ENCODE results near the gene PLEKHA6.
"Not testable (repeated sequence)": the region's sequence is repeated elsewhere in the genome, so short reads cannot be mapped to it uniquely, and the experiment has no call there.

The PLEKHA6 gene

DNA sequence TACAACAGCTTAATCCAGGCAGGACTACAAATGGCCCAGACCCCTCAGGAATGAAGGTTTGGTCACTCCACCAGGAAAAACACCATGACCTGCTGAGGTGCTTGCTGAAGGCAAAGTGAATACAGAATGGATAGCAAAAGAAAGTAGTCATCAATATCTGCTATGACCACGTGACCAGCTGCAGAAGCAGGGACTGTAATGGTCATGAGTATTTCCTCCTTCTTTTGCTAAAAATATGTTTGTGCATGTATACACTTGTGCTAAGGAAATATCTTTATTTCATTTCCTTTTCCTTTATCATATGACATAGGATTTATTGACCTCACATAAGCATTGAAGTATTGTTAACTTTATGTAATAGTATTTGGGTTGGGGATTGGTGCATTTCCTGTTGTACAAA, 119.5 kb downstream of the PLEKHA6 start:
- no peak for DNase-seq (ENCODE audit: low read depth, low spot score)

DNA sequence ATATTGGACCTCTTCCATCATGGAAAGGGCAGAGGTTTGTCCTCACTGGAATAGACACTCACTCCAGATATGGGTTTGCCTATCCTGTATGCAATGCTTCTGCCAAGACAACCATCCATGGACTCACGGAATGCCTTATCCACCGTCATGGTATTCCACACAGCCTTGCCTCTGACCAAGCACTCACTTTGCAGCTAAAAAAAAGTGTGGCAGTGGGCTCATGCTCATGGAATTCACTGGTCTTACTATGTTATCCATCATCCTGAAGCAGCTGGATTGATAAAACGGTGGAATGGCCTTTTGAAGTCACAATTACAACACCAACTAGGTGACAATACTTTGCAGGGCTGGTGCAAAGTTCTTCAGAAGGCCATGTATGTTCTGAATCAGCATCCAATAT, 120.3 kb downstream of the PLEKHA6 start:
- DNase-seq (ENCODE audit: low read depth, low spot score), result not testable (repeated sequence)

DNA sequence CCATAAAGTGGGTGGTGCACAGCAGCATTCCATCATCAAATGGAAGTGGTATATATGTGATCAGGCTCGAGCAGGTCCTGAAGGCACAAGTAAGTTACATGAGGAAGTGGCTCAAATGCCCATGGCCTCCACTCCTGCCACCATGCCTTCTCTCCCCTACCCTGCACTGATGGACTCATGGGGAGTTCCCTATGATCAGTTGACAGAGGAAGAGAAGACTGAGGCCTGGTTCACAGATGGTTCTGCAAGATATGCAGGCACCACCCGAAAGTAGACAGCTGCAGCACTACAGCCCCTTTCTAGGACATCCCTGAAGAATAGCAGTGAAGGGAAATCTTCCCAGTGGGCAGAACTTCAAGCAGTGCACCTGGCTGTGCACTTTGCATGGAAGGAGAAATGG, 121.2 kb downstream of the PLEKHA6 start:
- DNase-seq (ENCODE audit: low read depth, low spot score), result not testable (repeated sequence)

DNA sequence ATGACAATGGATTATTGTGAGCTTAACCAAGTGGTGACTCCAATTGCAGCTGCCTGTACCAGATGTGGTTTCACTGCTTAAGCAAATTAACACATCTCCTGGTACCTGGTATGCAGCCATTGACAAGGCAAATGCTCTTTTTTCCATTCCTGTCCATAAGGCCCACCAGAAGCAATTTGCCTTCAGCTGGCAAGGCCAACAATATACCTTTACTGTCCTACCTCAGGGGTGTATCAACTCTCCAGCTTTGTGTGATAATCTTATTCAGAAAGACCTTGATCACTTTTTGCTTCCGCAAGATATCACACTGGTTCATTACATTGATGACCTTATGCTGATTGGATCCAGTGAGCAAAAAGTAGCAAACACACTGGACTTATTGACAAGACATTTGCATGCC, 122.2 kb downstream of the PLEKHA6 start:
- DNase-seq (ENCODE audit: low read depth, low spot score), result not testable (repeated sequence)

DNA sequence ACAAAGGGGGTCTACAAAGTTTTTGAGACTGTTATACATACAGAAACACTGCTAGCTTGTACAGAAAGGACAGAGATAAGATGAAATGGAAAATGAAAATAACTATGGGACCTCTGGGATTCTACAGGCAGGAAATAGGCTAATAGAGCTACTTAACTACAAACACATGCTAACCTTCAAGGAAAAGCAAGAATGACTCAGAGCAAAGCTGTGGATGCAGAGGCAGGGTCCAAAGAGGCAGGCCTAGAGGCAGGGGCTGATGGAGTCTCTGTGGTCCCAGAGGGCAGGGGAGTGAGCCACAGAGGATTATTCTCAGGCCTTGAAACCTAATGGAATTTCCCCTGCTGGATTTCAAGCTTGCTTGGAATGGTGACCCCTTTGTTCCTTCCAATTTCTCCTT, 127.2 kb downstream of the PLEKHA6 start:
- DNase-seq (ENCODE audit: low read depth, low spot score), result no peak

DNA sequence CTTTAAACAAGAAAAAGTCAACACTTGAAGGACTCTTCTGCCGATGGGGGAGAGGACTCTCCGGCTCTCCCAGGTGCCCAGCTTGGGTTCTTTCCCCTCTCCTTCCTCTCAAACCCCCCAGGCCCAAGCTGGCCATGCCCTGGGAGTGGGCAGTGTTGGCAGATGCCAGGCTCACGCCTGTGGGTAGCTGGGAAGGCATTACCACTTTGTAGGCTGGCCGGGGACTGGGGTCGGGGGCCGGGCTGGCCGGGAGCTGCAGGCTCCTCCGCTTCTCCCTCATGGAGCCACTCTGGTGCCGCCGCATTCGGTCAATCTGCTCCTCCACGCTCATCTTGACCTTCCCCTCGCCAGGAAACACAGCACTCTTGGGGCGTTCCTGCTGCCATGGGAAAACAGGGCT, 129.5 kb downstream of the PLEKHA6 start:
- DNase-seq (ENCODE audit: low read depth, low spot score), result no peak

DNA sequence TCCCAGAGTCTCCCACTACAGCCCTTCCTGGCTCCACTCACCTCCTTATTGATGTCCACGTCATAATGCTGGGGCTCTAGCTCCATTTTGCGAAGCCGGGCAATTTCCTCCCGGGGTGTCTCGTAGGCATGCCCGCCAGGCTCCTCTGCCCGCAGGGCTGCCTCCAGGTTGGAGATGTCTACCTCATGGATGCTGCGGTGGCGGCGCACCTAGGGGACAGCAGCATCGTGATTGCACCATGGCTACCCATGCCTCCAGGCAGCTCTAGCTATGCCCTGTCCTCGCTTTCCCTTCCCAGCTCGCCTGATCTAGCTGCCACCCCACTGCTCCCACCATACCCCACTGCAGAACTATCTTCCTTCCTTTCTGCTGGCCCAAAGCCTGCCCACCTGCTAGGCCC, 130.8 kb downstream of the PLEKHA6 start:
- DNase-seq (ENCODE audit: low read depth, low spot score), result no peak

- DNase-seq (ENCODE audit: low read depth, low spot score), result no peak
Observed at GRCh38 chr1:204227996-204228785, 131.5 kb downstream of the PLEKHA6 start.

DNA sequence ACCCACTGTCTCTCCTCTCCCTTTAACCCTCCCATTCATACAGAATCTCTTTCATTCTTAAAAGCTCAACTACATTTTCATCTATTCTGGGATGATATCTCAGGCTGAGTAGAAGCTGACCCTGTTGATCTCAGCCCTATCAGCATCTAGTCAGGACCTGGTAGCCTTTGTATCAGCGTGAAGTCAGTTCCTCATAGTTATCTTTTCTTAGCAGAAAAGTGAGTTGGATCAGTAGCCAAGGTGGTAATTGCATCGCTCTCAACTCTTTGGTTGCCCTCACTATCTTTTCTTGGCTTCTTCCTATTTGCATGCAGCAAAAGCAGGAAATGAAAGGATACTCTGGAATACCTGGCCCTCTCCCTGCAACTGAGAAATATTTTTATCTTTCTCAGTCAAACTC, 132.4 kb downstream of the PLEKHA6 start:
- no peak for DNase-seq (ENCODE audit: low read depth, low spot score)

DNA sequence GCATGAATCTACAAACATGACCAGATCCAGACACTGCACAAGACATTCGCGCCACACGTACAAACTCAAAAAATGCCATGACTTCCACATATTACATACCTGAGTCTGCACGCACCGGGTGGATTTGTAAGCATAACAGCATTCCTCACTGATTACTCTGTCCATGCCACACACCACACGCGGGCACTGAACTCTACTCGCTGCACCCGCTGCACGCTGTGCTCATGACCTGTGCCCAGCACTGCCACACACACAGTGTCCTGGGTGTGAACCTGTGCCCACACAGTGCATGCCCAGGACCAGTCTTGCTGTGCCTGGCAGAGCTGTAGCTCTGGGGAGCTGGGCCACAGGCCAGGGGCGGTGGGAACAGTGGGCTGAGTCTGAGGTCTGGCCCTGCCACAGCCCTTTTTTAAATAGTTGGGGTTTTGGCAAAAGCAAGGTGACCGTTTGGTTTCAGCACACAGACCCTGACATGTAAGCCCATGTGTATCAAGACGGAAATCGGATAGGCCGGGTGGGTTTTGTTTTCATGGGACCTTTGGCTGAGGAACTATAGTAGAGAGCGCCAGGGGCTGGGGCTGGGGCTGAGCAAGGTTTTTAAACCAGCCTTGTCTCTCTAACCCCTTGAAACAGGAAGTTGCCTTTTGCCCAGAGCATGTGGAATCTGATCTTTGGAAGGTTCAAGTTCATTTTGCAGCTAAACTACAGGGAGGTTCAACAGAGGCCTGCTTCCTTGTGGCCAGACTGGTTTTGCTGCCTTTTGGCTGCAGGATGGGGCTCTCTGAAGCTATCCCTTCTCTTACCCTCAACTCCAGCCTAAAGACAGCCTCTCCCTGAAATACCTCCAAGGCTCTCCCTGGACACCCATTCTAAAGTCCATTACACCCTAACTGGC, 133.6 kb downstream of the PLEKHA6 start:
- no peak for DNase-seq (ENCODE audit: low read depth, low spot score)

DNA sequence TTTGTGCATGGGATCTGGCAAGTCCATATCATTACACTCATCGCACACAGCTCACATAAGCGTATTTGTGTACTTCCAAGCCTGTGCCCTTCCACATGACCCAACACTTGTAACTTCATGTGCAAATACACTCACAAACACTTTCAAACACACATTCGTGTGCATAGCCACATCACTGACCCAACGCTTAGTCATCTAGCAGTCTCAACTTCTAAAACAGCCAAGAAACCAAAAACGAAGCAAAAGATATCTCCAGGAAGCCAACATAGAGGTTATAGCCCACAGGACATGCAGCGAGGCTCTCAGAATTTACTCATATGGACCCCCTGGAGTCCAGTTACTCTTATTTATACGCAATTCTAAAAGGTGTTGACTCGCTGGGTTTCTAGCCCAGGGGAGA, 135.1 kb downstream of the PLEKHA6 start:
- DNase-seq (ENCODE audit: low read depth, low spot score), result no peak

DNA sequence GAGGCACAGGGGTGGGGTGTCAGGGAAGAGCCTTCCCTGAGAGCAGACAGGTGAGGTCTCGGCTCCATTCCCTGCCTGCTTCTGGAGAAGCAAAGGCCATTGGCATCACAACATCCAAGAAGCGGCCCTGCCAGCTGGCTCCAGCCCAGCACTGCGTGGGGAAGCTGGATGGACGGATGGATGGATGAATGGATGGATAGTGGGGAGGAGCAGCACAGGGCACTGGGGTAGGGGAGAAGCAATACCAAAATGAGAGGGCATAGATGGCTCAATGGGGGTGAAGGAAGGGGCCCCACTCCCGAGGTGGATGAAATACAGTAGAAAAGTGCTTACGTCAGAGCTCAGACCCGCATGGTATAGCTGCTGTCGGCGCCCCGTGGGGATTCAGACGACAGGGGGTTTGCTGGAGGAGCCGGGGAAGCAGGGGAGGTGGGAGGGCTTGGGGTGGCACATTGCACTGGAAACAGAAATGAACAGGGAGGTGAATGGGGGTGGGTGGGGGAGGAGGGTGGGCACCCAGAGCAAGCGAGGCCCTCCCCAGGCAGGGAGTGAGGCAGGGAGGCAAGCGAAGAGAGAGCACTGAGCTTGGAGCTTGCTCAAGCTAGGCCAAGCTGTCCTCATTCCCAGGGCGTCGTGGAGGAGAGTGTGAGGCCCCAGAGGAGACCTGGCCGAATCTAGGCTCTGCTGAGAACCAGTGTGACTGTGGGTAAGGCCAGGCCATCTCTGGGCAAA, 136.4 kb downstream of the PLEKHA6 start:
- DNase-seq (ENCODE audit: low read depth, low spot score), result no peak

DNA sequence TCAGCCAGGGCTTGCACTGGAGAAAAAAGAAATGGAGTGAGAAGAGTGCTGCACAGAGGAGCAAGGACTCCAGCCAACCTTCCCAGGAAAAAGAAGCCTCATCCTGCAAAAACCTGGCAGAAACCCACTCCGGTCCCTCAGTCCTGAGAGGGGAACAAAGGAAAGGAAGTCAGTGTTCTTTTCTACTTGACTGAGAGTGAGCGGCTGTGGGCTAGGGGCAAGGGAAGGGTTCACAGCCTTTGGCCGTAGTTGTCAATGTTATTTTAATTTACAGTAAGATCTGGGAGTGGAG, 137.0 kb downstream of the PLEKHA6 start:
- DNase-seq (ENCODE audit: low read depth, low spot score), result no peak

- DNase-seq (ENCODE audit: low read depth, low spot score), result no peak
Observed at GRCh38 chr1:204222006-204222763, 137.5 kb downstream of the PLEKHA6 start.

GRCh38 chr1:204221271-204221670, 138.5 kb downstream of the PLEKHA6 start:
- DNase-seq (ENCODE audit: low read depth, low spot score), result no peak

DNA sequence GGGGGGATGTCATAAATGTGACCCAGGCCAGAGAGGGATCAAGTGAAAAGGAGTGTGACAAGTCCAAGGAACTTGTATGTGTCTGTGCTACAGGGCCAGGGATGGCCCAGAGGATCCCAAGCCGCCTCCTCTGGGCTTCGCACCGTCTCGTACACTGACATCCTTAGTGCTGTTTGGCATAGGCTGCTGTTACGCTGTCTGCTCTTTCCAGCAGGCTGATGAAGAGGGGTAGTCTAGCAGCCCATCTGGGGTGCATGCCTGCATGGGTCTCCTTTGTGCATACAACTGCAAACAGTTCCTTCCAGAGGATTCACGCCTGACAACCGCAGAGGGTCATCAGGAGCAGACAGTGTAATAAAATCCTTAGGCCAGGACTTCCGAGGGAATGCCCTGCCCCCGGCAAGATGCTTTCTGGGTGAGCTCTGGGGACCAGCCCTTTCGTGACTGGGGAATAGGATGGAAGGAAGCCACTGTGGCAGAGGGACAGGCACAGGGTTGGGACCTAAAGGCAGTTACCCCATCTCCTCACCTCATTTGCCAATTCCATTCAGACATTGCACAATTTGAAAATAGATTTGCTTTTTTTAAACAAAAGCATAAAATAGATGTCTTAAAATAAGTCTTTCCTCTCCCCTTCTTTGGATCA, 139.6 kb downstream of the PLEKHA6 start:
- DNase-seq (ENCODE audit: low read depth, low spot score), result no peak

- DNase-seq (ENCODE audit: low read depth, low spot score), result no peak
Observed at GRCh38 chr1:204218552-204218951, 141.2 kb downstream of the PLEKHA6 start.

DNA sequence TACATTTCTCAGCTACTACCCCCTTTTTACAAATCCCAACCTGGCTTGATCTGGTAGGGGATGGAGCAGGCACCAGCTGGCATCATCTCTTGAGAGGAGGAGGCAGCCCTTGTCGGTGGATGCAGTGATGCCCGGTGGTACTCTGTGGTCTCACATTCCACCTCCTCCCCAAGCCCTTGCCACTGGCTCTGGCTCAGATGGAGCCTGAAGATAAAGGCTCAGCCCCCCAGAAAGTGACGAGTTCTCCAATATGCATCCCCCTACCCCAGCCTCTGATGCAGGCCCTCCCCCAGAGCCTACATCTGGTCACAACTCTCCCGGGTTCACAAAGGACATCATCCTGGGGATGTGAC, 142.1 kb downstream of the PLEKHA6 start:
- no peak for DNase-seq (ENCODE audit: low read depth, low spot score)

GRCh38 chr1:204216880-204217647, 142.7 kb downstream of the PLEKHA6 start:
- DNase-seq (ENCODE audit: low read depth, low spot score), result no peak

DNA sequence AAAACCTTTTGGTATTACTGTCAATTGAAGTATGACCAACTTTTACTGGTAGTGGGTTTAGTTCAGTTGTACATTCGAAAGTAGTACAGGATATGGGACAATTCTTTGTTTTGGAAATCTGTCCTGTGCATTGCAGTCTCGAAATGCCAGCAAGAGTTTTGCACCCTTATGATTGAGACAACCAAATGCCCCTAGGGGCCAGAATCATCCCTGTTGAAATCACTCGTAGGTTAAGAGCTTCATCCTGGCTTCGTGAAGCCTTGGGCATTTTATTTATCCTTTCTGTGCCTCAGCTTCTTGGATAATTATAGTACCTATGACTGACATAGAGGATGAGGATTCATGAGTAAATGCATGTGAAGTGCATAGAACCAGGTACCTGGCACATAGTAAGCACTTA, 143.5 kb downstream of the PLEKHA6 start:
- no peak for DNase-seq (ENCODE audit: low read depth, low spot score)

All from smooth muscle cell of the brain vasculature (primary cell).